Osteocyte (in vitro differentiated cells): ENCODE data around the gene CDC14A. TPM values are rescaled to one million over a fixed set of nuclear protein-coding genes. Genes with fewer than 3 reads are reported as not detected.

ENCODE experiments used
- DNase-seq: peaks from one replicate; pipeline ENCODE4 v3.0.0; 2021; ENCODE audit warnings: mixed read lengths; ENCODE audit not compliant: unreplicated experiment; ENCODE audit errors: extremely low spot score
- H3K27ac Mint-ChIP-seq: one replicate; pipeline ENCODE4 v1.8.0; 2021; ENCODE audit warnings: mild to moderate bottlenecking, mixed read lengths; ENCODE audit not compliant: unreplicated experiment
- H3K27me3 Mint-ChIP-seq: one replicate; pipeline ENCODE4 v1.8.0; 2021; ENCODE audit warnings: mixed read lengths; ENCODE audit not compliant: unreplicated experiment
- H3K36me3 Mint-ChIP-seq: one replicate; pipeline ENCODE4 v1.8.0; 2021; ENCODE audit warnings: mixed read lengths; ENCODE audit not compliant: unreplicated experiment
- H3K4me1 Mint-ChIP-seq: one replicate; pipeline ENCODE4 v1.8.0; 2021; ENCODE audit warnings: mixed read lengths; ENCODE audit not compliant: unreplicated experiment
- H3K4me3 Mint-ChIP-seq: one replicate; pipeline ENCODE4 v1.8.0; 2021; ENCODE audit warnings: mild to moderate bottlenecking, moderate library complexity, mixed read lengths; ENCODE audit not compliant: unreplicated experiment
- H3K9me3 Mint-ChIP-seq: one replicate; pipeline ENCODE4 v1.8.0; 2021; ENCODE audit warnings: mixed read lengths; ENCODE audit not compliant: unreplicated experiment
- CTCF ChIP-seq: fragments of 200-600 bp; sonication (generic); IDR thresholded peaks from 2 replicates; pipeline ENCODE4 v1.5.0; 2021; ENCODE audit warnings: antibody characterized with exemption, mild to moderate bottlenecking, moderate library complexity
- total RNA-seq: library from RNA; stranded (reverse); gene quantifications from 2 replicates; pipeline ENCODE4 v1.2.1, GENCODE V29; 2021

CDC14A gene
- total RNA-seq, 1 donor from 2014 or later = 2.8 TPM

DNA sequence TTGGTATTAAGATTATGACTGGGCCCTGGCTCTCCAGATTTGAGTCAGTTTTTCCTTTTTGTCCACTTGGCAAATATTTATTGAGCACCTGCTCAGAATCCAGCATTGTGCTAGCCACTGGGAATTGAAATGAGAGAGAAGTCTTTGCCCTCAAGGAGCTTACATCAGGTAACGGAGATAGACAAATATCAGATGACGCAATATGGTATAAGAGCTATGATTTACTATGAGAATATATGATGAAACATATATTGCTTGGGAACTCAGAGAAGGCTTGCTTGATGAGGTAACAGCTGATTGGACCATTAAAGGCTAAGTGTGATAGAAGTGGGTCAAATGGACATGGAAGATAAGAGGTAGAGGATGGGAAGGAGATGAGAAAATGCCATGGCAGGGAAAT, 144.6 kb downstream of the CDC14A start:
- Mint-ChIP-seq H3K27ac (no peak overlapping the region), H3K36me3 (peaks cover 8% of the 10 kb centered on the region), H3K9me3 (peaks cover 6% of the 10 kb centered on the region), H3K4me3 (no peak overlapping the region), H3K4me1 (peaks cover 8% of the 10 kb centered on the region), H3K27me3 (no peaks in the 10 kb centered on the region)
- DNase-seq = no peak
- no peak for TF ChIP-seq CTCF

- no peak for DNase-seq
- Mint-ChIP-seq H3K4me3 (no peak overlapping the region), H3K27me3 (no peaks in the 10 kb centered on the region), H3K4me1 (peaks cover 8% of the 10 kb centered on the region), H3K27ac (no peak overlapping the region), H3K9me3 (peaks cover 1% of the 10 kb centered on the region), H3K36me3 (peaks cover 8% of the 10 kb centered on the region)
- no peak for TF ChIP-seq CTCF
Measured at GRCh38 chr1:100497796-100498195, 145.5 kb downstream of the CDC14A start.

GRCh38 chr1:100499194-100499811, 147.0 kb downstream of the CDC14A start:
- Mint-ChIP-seq H3K27me3 (no peaks in the 10 kb centered on the region), H3K9me3 (no peaks in the 10 kb centered on the region), H3K4me1 (peaks cover 8% of the 10 kb centered on the region), H3K27ac (no peak overlapping the region), H3K36me3 (peaks cover 8% of the 10 kb centered on the region), H3K4me3 (no peak overlapping the region)
- no peak for DNase-seq
- no peak for TF ChIP-seq CTCF

DNA sequence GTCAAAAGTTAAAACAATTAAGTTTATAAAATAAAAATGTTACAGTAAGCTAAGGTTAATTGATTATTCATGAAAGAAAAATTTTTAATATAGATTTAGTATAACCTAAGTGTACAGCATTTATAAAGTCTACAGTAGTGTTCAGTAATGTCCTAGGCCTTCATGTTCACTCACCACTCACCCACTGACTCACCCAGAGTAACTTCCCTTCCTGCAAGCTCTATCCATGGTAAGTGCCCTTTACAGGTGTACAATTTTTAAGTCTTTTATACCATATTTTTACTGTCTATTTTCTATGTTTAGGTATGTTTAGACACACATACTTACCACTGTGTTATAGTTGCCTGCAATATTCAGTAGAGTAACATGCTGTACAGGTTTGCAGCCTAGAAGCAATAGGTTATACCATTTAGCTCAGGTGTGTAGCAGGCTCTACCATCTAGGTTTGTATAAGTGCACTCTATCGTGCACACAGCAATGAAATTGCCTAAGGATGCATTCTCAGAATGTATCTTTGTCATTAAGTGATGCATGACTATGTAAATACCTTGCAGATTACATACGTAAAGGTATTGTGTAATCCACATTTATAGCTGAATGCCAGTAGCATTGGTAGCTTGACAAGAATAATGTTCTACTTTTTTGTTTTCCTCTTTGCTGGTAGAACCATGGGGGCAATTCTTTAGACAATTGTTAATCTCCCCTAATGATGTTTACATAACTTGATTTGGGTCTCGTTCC, 149.9 kb downstream of the CDC14A start:
- no peak overlapping the region for H3K4me3 Mint-ChIP-seq
- peaks cover 8% of the 10 kb centered on the region for H3K4me1 Mint-ChIP-seq
- peaks cover 12% of the 10 kb centered on the region for H3K36me3 Mint-ChIP-seq
- no peak overlapping the region for H3K27ac Mint-ChIP-seq
- H3K27me3 Mint-ChIP-seq = no peaks in the 10 kb centered on the region
- DNase-seq = no peak
- no peaks in the 10 kb centered on the region for H3K9me3 Mint-ChIP-seq
- TF ChIP-seq CTCF = no peak

- TF ChIP-seq CTCF = no peak
- no peak overlapping the region for H3K4me3 Mint-ChIP-seq
- no peaks in the 10 kb centered on the region for H3K4me1 Mint-ChIP-seq
- DNase-seq = no peak
- no peak overlapping the region for H3K27ac Mint-ChIP-seq
- peaks cover 4% of the 10 kb centered on the region for H3K36me3 Mint-ChIP-seq
- H3K9me3 Mint-ChIP-seq = no peaks in the 10 kb centered on the region
- no peaks in the 10 kb centered on the region for H3K27me3 Mint-ChIP-seq
Measured at GRCh38 chr1:100506217-100506616, 153.9 kb downstream of the CDC14A start.
